Spleen (tissue), 7 donors: ENCODE measurements around the gene COA1.

Source experiments
- POLR2A ChIP-seq, 3 donors: fragments of 450-650 bp; IDR thresholded peaks; one replicate each; pipeline ENCODE4 v1.5.1; 2017; ENCODE audit warnings: antibody characterized with exemption in 3 of 3, mild to moderate bottlenecking in 1 of 3
- POLR2AphosphoS5 ChIP-seq, 3 donors: sonication (generic); formaldehyde crosslinking; IDR thresholded peaks; one replicate each; pipeline ENCODE4 v1.5.1; 2017; ENCODE audit warnings: antibody characterized with exemption in 3 of 3
- TF ChIP-seq, protein P1 (sequence below), 11 experiments: fragments of 200-600 bp in 7 of 11; fragments of 450-650 bp in 4 of 11; sonication (generic) in 4 of 11; IDR thresholded peaks in 8 of 11; conservative IDR thresholded peaks in 3 of 11; 1 replicate in 7 of 11; 2 replicates in 4 of 11; pipeline versions ENCODE4 v1.4.0 to v1.8.0; 2016 to 2021; ENCODE audit warnings: antibody characterized with exemption in 11 of 11, inconsistent platforms in 4 of 11, mild to moderate bottlenecking in 1 of 11
- donor health status: DM: no; HTN: no; CAD: no; lungs with moderate emphysema.
- donor health status: DM: no; HTN: no; CAD: no.
- donor health status: DM: no; HTN: no; CAD: no.

DNA sequence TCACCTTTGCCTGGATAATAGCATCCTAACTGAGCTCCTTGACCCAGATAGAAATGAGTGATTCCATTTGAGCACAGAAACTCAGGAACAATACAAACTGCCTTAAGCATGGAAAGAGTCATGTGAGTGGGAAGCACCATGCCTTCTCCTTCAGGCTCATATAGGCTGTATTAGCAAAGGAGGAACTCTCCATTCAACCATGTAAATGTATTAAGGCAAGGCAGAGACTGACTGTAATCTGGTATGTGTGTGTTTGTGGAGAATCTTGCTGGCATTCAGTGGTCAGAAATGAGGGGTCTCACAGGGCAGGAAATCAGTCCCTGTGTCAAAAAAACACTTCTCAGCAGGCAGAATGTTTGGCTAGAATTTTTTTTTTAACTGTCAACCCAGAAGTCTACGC is 40.2 kb downstream of the COA1 start:
- TF ChIP-seq, protein P1, sequence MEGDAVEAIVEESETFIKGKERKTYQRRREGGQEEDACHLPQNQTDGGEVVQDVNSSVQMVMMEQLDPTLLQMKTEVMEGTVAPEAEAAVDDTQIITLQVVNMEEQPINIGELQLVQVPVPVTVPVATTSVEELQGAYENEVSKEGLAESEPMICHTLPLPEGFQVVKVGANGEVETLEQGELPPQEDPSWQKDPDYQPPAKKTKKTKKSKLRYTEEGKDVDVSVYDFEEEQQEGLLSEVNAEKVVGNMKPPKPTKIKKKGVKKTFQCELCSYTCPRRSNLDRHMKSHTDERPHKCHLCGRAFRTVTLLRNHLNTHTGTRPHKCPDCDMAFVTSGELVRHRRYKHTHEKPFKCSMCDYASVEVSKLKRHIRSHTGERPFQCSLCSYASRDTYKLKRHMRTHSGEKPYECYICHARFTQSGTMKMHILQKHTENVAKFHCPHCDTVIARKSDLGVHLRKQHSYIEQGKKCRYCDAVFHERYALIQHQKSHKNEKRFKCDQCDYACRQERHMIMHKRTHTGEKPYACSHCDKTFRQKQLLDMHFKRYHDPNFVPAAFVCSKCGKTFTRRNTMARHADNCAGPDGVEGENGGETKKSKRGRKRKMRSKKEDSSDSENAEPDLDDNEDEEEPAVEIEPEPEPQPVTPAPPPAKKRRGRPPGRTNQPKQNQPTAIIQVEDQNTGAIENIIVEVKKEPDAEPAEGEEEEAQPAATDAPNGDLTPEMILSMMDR (IDR thresholded peaks at IDR 0.05 in 8 of 11, conservative IDR thresholded peaks at IDR 0.05 in 3 of 11), result no peak
- TF ChIP-seq POLR2AphosphoS5 (IDR thresholded peaks at IDR 0.05) (no peak), POLR2A (IDR thresholded peaks at IDR 0.05) (no peak)
